IMR-90 (cell line): Measurements from ENCODE around the gene SLAMF6. TPM values are rescaled to one million over a fixed set of nuclear protein-coding genes. Genes with fewer than 3 reads are reported as not detected.
"Not testable (repeated sequence)": the region's sequence is repeated elsewhere in the genome, so short reads cannot be mapped to it uniquely, and the experiment has no call there.

ENCODE experiments used
- ATAC-seq: fragments of 200-7000 bp; cut with Tn5 transposase; 2 replicates; pipeline ENCODE4 v1.9.1; 2020; ENCODE audit warnings: low read depth, mild to moderate bottlenecking, moderate library complexity
- BruUV-seq: library from RNA; stranded (reverse); fragments of 400-500 nt; replicated peaks from 2 replicates; lab custom pipeline; 2021; lab: Mats Ljungman, UMichigan
- CTCF ChIA-PET: fragments of 300-600 bp; formaldehyde crosslinking; extraction: SDS; loops from one replicate; lab custom pipeline; 2021; ENCODE audit warnings: antibody characterized with exemption; lab: Yijun Ruan, JAX
- POLR2A ChIA-PET: fragments of 300-600 bp; sonication (Branson Sonifier 250); formaldehyde crosslinking; loops from one replicate; lab custom pipeline; 2022; ENCODE audit warnings: antibody characterized with exemption; ENCODE audit not compliant: unreplicated experiment; lab: Charles Lee
- DNase-seq: peaks from one replicate; pipeline ENCODE4 v3.0.0; 2013
- H2AFZ ChIP-seq: replicated peaks from 2 replicates; pipeline ENCODE3; 2013; ENCODE audit warnings: low read length, mild to moderate bottlenecking; ENCODE audit not compliant: poor library complexity
- H2AK5ac ChIP-seq: 2 replicates; pipeline ENCODE4 v1.6.1; 2013; ENCODE audit warnings: low read depth, low read length, inconsistent platforms
- H2AK9ac ChIP-seq: replicated peaks from 2 replicates; pipeline ENCODE3; 2013; ENCODE audit warnings: mild to moderate bottlenecking, low read depth, low read length, moderate library complexity; ENCODE audit not compliant: poor library complexity
- H2BK120ac ChIP-seq: 2 replicates; pipeline ENCODE4 v1.6.1; 2013; ENCODE audit warnings: low read depth, low read length, inconsistent platforms
- H2BK15ac ChIP-seq: 3 replicates; pipeline ENCODE4 v1.6.1; 2013; ENCODE audit warnings: low read depth, low read length, inconsistent platforms
- H2BK20ac ChIP-seq: 2 replicates; pipeline ENCODE4 v1.6.1; 2013; ENCODE audit warnings: low read depth, mild to moderate bottlenecking, inconsistent platforms, low read length, moderate library complexity
- H2BK5ac ChIP-seq: 2 replicates; pipeline ENCODE4 v1.6.1; 2013; ENCODE audit warnings: mild to moderate bottlenecking, low read depth, low read length, inconsistent platforms; ENCODE audit not compliant: poor library complexity, severe bottlenecking
- H3K14ac ChIP-seq: replicated peaks from 2 replicates; pipeline ENCODE4 v1.6.1; 2013; ENCODE audit warnings: low read depth, low read length, inconsistent platforms
- H3K18ac ChIP-seq: 2 replicates; pipeline ENCODE4 v1.6.1; 2013; ENCODE audit warnings: low read depth, low read length, control low read depth
- H3K23ac ChIP-seq: 2 replicates; pipeline ENCODE4 v1.6.1; 2013; ENCODE audit warnings: low read depth, low read length, inconsistent platforms
- H3K27ac ChIP-seq: 2 replicates; pipeline ENCODE4 v1.5.1; 2013; ENCODE audit warnings: mild to moderate bottlenecking, control low read depth, low read length; ENCODE audit not compliant: insufficient read depth
- H3K27me3 ChIP-seq: 2 replicates; pipeline ENCODE4 v1.6.1; 2013; ENCODE audit warnings: low read length; ENCODE audit not compliant: control insufficient read depth, insufficient read depth
- H3K36me3 ChIP-seq: 2 replicates; pipeline ENCODE4 v1.6.1; 2013; ENCODE audit warnings: low read length, mixed read lengths; ENCODE audit not compliant: control insufficient read depth, insufficient read depth
- H3K4ac ChIP-seq: 2 replicates; pipeline ENCODE4 v1.6.1; 2013; ENCODE audit warnings: low read depth, low read length, inconsistent platforms
- H3K4me1 ChIP-seq: 2 replicates; pipeline ENCODE4 v1.6.1; 2013; ENCODE audit warnings: low read length, mixed read lengths; ENCODE audit not compliant: control insufficient read depth, insufficient read depth
- H3K4me2 ChIP-seq: 2 replicates; pipeline ENCODE4 v1.6.1; 2013; ENCODE audit warnings: low read depth, mild to moderate bottlenecking, control low read depth, low read length, moderate library complexity
- H3K4me3 ChIP-seq: 2 replicates; pipeline ENCODE4 v1.5.1; 2013; ENCODE audit warnings: low read depth, mild to moderate bottlenecking, control low read depth, low read length, moderate library complexity; ENCODE audit not compliant: insufficient read depth
- H3K56ac ChIP-seq: 2 replicates; pipeline ENCODE4 v1.6.1; 2013; ENCODE audit warnings: low read length, inconsistent platforms; ENCODE audit not compliant: insufficient read depth; ENCODE audit errors: extremely low read depth
- H3K79me1 ChIP-seq, 2 experiments: 2 replicates each; pipeline ENCODE4 v1.6.1; 2013; ENCODE audit warnings: low read length in 2 of 2, inconsistent platforms in 1 of 2, low read depth in 1 of 2
- H3K9ac ChIP-seq: 2 replicates; pipeline ENCODE4 v1.6.1; 2013; ENCODE audit warnings: low read depth, low read length, control low read depth
- H3K9me1 ChIP-seq: 2 replicates; pipeline ENCODE4 v1.6.1; 2013; ENCODE audit warnings: low read length, inconsistent platforms; ENCODE audit not compliant: insufficient read depth
- H3K9me3 ChIP-seq: 2 replicates; pipeline ENCODE4 v1.6.1; 2013; ENCODE audit warnings: low read length; ENCODE audit not compliant: control insufficient read depth, insufficient read depth
- H4K20me1 ChIP-seq: 2 replicates; pipeline ENCODE4 v1.6.1; 2013; ENCODE audit warnings: low read length, inconsistent platforms; ENCODE audit not compliant: insufficient read depth
- H4K5ac ChIP-seq: 2 replicates; pipeline ENCODE4 v1.6.1; 2013; ENCODE audit warnings: mild to moderate bottlenecking, low read depth, low read length, control low read depth
- H4K8ac ChIP-seq, 2 experiments: 2 replicates each; pipeline ENCODE4 v1.6.1; 2013; ENCODE audit warnings: low read depth in 2 of 2, low read length in 2 of 2, control low read depth in 1 of 2, inconsistent platforms in 1 of 2
- H4K91ac ChIP-seq: 2 replicates; pipeline ENCODE4 v1.6.1; 2013; ENCODE audit warnings: low read depth, low read length, inconsistent platforms; ENCODE audit not compliant: insufficient read depth
- WGBS, 2 experiments: methylation state at CpG; one replicate each; pipeline versions ENCODE4 v1.1.5 to v1.1.7; 2013; ENCODE audit warnings: missing lambda C conversion rate in 2 of 2; ENCODE audit not compliant: insufficient read length in 1 of 2; ENCODE audit errors: extremely low coverage in 2 of 2; 5-methylcytosine and 5-hydroxymethylcytosine counted together
- dilution Hi-C: fragments of 300-500 bp; cut with HindIII; formaldehyde crosslinking; loops from one replicate; pipeline ENCODE4 v1.14.3; 2018; ENCODE audit warnings: low sequenced_read_pairs; ENCODE audit not compliant: unreplicated experiment
- in situ Hi-C: fragments of 300-500 bp; cut with MboI; formaldehyde crosslinking; loops from 3 replicates; pipeline ENCODE4 v1.14.3; 2019; ENCODE audit warnings: low sequenced_read_pairs, inconsistent platforms, mixed read lengths
- intact Hi-C: fragments of 100-400 bp; cut with micrococcal nuclease; formaldehyde crosslinking; loops from 2 replicates; pipeline ENCODE4 v1.10.0; 2022
- polyA plus RNA-seq, 3 experiments: library from polyadenylated mRNA; depleted of rRNA; stranded (reverse); fragments of >200 nt; gene quantifications; 2 replicates each; pipeline ENCODE4 v1.2.3, GENCODE V29; 2012; ENCODE audit warnings: low replicate concordance in 1 of 3
- total RNA-seq: library from RNA; depleted of rRNA; stranded (reverse); fragments of >200 nt; gene quantifications from 2 replicates; pipeline ENCODE4 v1.2.3, GENCODE V29; 2012

The SLAMF6 gene
- total and polyA plus RNA-seq, 2 of the 4 experiments (the other 2 are of a cell fraction): not detected

GRCh38 chr1:160559437-160559836 is 36.4 kb upstream of the SLAMF6 start:
- H4K8ac ChIP-seq, POLR2A ChIA-PET, H4K20me1 ChIP-seq, H3K4me1 ChIP-seq, H4K5ac ChIP-seq, ATAC-seq, H3K23ac ChIP-seq, H3K4me2 ChIP-seq, H3K27ac ChIP-seq, dilution Hi-C loops, H3K9me3 ChIP-seq, H2AFZ ChIP-seq, H3K9ac ChIP-seq, H2BK15ac ChIP-seq, H3K14ac ChIP-seq, H3K79me1 ChIP-seq, H3K4me3 ChIP-seq, H4K91ac ChIP-seq, intact Hi-C loops, H2BK5ac ChIP-seq, H3K36me3 ChIP-seq, H3K27me3 ChIP-seq, H2AK9ac ChIP-seq, DNase-seq, CTCF ChIA-PET, H2AK5ac ChIP-seq, BruUV-seq, H3K9me1 ChIP-seq, H3K4ac ChIP-seq, H2BK120ac ChIP-seq, in situ Hi-C loops, H3K18ac ChIP-seq, H3K56ac ChIP-seq, H2BK20ac ChIP-seq: not testable (repeated sequence)
- WGBS, 2 experiments: no CpG with 5 or more reads among the region's 3 CpGs
